Right lung (tissue), 5 donors: Measurements from ENCODE around the gene BCAS3. TPM values are rescaled to one million over a fixed set of nuclear protein-coding genes. Genes with fewer than 3 reads are reported as not detected.

Experiments used
- DNase-seq, 2 donors: peaks; one replicate each; pipeline ENCODE4 v3.0.0-alpha.2; 2013
- polyA plus RNA-seq, 5 donors: library from polyadenylated mRNA; unstranded; fragments of 120-200 nt; gene quantifications; one replicate each; pipeline versions ENCODE4 v1.2.1 to v1.2.3, GENCODE V29; 2013; ENCODE audit warnings: inconsistent platforms in 1 of 5, low replicate concordance in 1 of 5; ENCODE audit not compliant: insufficient read length in 5 of 5, insufficient read depth in 1 of 5

Gene BCAS3
- polyA plus RNA-seq, 5 donors, result 21.9 to 29.2 (median 27.8) TPM

GRCh38 chr17:61285526-61286320 is 608.1 kb downstream of the BCAS3 start:
- no peak for DNase-seq

GRCh38 chr17:61286449-61286848 is 608.8 kb downstream of the BCAS3 start:
- no peak for DNase-seq

DNA sequence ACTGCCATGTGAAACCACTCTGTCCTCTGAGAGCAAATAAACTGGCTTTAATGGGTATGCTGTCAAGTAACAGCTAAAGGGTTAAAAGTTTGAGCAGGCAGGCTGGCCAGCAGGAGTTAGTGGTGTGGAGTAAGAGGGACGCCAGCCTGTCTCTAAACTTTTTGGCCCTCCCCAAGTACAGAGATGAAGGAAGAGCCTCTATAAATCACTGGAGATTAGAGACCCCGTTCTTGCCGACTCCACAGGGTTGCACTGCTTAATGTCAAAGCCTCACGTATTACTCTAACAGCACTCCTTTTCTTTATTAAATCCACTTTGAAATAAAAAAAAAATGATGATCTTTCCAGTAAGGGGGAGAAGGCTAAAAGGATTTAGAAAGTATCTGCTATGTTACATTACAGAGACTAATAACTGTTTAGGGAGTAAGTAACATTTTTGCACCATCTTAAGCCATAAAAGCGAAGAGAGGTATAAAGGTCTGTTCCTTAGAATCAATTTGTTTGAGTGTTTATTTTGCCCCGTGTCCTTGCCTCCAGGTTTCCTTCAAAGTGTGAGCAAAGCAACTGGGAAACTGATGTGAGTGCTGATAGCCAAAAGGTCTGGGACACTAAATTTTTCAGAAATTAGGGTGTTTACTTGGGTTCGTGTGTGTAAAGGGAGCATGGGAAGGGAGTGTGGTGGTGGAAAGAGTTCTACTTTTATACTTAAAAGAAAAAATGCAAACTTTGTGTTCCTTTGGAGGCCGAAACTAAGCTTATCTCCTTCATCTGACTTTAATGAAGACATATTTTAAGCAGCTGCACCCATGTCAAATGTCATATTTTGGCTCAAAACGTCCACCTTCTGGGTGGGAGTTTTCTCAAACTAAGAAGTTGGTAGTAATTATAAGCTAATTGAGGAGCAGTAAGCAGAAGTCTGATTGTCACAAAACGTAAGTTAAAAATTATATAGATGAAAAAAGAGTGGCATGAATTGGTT is 612.0 kb downstream of the BCAS3 start:
- no peak for DNase-seq

GRCh38 chr17:61291451-61292285 is 614.0 kb downstream of the BCAS3 start:
- peak; percentile 88 to 90 for DNase-seq

DNA sequence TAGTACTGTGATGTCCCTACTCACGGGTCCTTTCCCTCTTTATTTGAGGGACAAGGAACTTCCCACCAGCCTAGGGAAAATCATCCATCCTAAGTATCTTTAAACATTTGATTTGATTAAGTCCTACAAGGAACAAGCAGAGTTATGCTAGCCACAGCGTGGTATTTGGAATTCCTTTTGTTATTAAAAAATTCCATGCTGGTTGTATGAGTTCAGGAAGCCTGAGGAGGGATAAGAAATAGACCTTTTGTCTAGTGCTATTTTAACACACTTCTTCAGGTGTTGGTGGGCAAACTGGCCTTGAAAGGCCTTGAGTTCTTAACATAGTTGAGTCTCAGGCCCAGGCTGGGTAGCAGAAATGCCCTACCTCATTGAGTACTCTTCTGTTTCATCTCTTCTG is 616.6 kb downstream of the BCAS3 start:
- DNase-seq, result no peak

DNA sequence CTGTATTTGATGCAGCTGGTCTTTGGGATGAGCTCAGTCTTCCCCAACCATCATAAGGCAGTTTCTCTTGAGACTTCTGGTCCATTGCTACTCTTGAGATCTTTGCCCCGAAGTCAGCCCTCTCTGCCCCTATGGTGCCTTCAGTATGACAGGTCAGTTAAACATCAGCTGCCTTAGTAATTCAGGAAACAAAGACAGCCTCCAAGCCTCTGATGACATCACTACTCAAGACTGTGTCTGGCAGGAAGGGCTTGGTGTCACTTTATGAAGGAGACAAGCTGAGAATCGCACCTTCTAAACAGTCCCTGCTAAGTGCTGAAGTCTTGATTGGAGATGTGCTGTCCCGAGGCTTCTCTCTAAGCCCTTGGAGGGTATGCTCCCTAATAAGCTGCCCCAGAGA is 617.1 kb downstream of the BCAS3 start:
- DNase-seq, result no peak

DNA sequence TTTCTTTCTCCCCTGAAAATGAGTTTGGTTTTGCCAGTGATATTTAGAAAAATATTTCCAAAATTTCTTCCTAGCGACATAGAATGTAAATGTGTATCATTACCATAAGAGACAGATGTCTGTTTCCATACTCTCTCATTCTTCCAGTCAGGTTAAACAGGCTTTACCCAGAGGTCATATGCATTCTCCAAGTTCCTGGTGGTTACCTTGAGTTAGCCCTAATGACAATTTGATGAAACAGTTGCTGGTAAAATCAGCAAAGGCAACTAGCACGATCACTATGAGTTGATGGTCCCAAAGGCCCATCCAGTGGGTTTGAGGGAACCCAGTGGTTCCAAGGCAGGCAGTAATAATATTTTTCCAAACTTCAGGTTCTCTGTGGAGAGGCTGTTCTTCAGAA is 618.4 kb downstream of the BCAS3 start:
- DNase-seq, result no peak

GRCh38 chr17:61299517-61300513 is 622.2 kb downstream of the BCAS3 start:
- no peak for DNase-seq

GRCh38 chr17:61302953-61303816 is 625.5 kb downstream of the BCAS3 start:
- DNase-seq, result no peak

DNA sequence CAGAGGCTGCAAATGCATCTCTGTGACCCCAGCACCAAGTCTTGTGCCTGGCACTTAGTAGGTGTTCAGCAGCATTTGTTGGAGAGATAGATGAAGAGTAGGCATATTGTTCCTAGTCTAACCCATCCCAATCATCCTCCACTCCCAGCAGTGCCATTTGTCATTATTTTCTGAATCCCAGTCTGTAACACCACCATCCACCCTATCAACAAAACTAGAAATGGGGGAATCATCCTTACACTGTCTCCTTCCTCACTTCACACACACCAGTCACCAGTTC is 626.1 kb downstream of the BCAS3 start:
- DNase-seq, result no peak

DNA sequence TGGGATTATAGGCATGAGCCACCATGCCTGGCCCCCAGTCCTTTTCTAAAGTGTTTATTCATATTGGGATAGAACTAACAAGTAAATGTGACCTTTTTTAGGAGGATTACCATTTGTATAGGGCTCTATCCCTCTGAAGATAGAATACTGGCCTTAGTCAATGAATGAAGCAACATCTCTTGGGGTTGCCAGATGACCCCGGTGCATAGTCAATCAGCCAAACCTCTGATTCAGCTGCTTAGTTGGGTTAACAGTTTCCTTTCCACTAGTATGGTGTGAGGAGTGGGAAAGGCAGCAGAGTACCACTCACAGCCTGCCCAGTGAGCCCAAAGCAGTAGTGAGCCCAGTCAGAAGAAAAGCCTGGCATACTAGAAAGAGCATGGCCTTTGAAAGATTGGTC is 627.4 kb downstream of the BCAS3 start:
- DNase-seq, result no peak

DNA sequence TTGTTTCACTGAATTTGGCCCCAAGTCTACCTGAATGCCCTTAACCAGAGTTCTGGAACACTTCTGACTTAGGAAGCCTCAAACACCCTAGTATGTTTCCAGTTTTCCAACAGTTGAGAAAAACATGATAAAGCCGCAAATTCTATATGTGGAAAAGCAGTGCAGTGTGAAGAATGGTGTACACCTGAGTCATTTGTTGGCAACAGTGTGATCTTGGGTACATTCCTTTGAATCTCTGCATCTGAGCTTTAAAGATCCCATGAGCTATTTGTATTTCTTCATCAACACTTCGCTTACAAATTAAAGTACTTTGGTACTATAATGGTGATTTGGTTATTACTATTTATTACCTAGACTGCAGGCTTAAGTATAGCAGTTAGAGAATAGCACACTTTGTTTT is 628.4 kb downstream of the BCAS3 start:
- DNase-seq, result no peak

GRCh38 chr17:61307905-61308886 is 630.5 kb downstream of the BCAS3 start:
- peak; percentile 83 to 88 for DNase-seq

GRCh38 chr17:61309362-61310256 is 632.0 kb downstream of the BCAS3 start:
- no peak for DNase-seq

DNA sequence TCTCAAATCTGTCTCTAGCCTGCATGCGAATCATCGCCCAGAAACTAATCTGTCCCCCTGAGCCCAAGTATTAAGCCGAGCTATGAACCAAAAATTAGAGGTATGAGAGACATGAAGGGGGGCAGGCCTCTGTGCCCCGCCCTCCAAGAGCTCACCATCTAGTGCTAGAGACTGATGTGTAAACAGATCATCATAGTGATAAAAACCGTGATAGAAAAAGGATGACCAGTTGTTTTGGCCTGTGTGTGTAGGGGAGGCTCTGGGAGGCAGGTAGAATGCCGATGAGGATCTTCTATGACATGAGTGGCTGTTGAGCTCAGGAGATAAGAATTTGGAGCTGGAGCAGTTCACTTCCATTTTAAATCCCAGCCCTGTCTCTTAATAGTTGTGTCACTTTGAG is 632.9 kb downstream of the BCAS3 start:
- DNase-seq, result no peak

- DNase-seq, result no peak
Observed at GRCh38 chr17:61312406-61313295, 635.0 kb downstream of the BCAS3 start.
